GM23338 (cell line): Measurements from ENCODE around the gene TRIM63. TPM values are rescaled to one million over a fixed set of nuclear protein-coding genes. Genes with fewer than 3 reads are reported as not detected.

Experiments used
- ATAC-seq: fragments of 200-7000 bp; cut with Tn5 transposase; 3 replicates; pipeline ENCODE4 v1.9.1; 2020
- DNase-seq: peaks from one replicate; pipeline ENCODE4 v3.0.0-alpha.2; 2015; ENCODE audit warnings: low spot score
- H2AFZ ChIP-seq: fragments of 200-600 bp; sonication (generic); 2 replicates; pipeline ENCODE4 v1.8.0; 2016; ENCODE audit warnings: antibody characterized with exemption, mild to moderate bottlenecking, moderate library complexity
- H3F3A ChIP-seq: fragments of 200-600 bp; sonication (generic); replicated peaks from 2 replicates; pipeline ENCODE4 v1.8.0; 2017; ENCODE audit warnings: antibody characterized with exemption, mixed run types, low read depth
- H3K27ac ChIP-seq: fragments of 200-600 bp; sonication (generic); 2 replicates; pipeline ENCODE4 v1.6.1; 2016; ENCODE audit warnings: low read depth
- H3K27me3 ChIP-seq: fragments of 200-600 bp; sonication (generic); 2 replicates; pipeline ENCODE4 v1.8.0; 2016; ENCODE audit warnings: mild to moderate bottlenecking, mixed run types, moderate library complexity; ENCODE audit not compliant: insufficient read depth
- H3K36me3 ChIP-seq: fragments of 200-600 bp; sonication (generic); 2 replicates; pipeline ENCODE4 v1.8.0; 2016; ENCODE audit warnings: mild to moderate bottlenecking; ENCODE audit not compliant: insufficient read depth
- H3K4me1 ChIP-seq: fragments of 200-600 bp; sonication (generic); 2 replicates; pipeline ENCODE4 v1.8.0; 2016; ENCODE audit warnings: mild to moderate bottlenecking, moderate library complexity; ENCODE audit not compliant: insufficient read depth
- H3K4me2 ChIP-seq: fragments of 200-600 bp; sonication (generic); 2 replicates; pipeline ENCODE4 v1.7.1; 2017; ENCODE audit warnings: mixed run types
- H3K4me3 ChIP-seq: fragments of 200-600 bp; sonication (generic); 2 replicates; pipeline ENCODE4 v1.6.1; 2016; ENCODE audit warnings: mixed run types
- H3K79me2 ChIP-seq: fragments of 200-600 bp; sonication (generic); replicated peaks from 2 replicates; pipeline ENCODE4 v1.8.0; 2017; ENCODE audit warnings: mild to moderate bottlenecking; ENCODE audit not compliant: insufficient read depth
- H3K9me2 ChIP-seq: fragments of 200-600 bp; sonication (generic); 2 replicates; pipeline ENCODE4 v1.8.0; 2017; ENCODE audit not compliant: insufficient read depth
- H4K20me1 ChIP-seq: fragments of 200-600 bp; sonication (generic); replicated peaks from 2 replicates; pipeline ENCODE4 v1.8.0; 2017; ENCODE audit warnings: mild to moderate bottlenecking; ENCODE audit not compliant: insufficient read depth
- H3K27ac Mint-ChIP-seq: 2 replicates; pipeline ENCODE4 v1.8.0; 2020; ENCODE audit warnings: inconsistent platforms, mild to moderate bottlenecking, moderate library complexity, mixed read lengths
- H3K27me3 Mint-ChIP-seq: 3 replicates; pipeline ENCODE4 v1.8.0; 2022; ENCODE audit warnings: low read depth, mild to moderate bottlenecking, moderate library complexity, mixed read lengths, inconsistent platforms; ENCODE audit not compliant: insufficient read depth, poor library complexity
- H3K36me3 Mint-ChIP-seq: 3 replicates; pipeline ENCODE4 v1.8.0; 2021; ENCODE audit warnings: low read depth, mild to moderate bottlenecking, inconsistent platforms, moderate library complexity, mixed read lengths
- H3K4me1 Mint-ChIP-seq: 3 replicates; pipeline ENCODE4 v1.8.0; 2020; ENCODE audit warnings: mild to moderate bottlenecking, inconsistent platforms, mixed read lengths
- H3K4me3 Mint-ChIP-seq: 3 replicates; pipeline ENCODE4 v1.8.0; 2021; ENCODE audit warnings: moderate library complexity, mild to moderate bottlenecking, inconsistent platforms, mixed read lengths
- H3K9me3 Mint-ChIP-seq: 3 replicates; pipeline ENCODE4 v1.8.0; 2020; ENCODE audit warnings: moderate library complexity, mild to moderate bottlenecking, inconsistent platforms, mixed read lengths
- CREB1 ChIP-seq: fragments of 250-450 bp; sonication (Bioruptor Pico); IDR thresholded peaks from 2 replicates; pipeline ENCODE4 v1.5.0; 2020; ENCODE audit warnings: low read depth, mild to moderate bottlenecking, moderate library complexity
- EZH2 ChIP-seq: fragments of 200-600 bp; sonication (generic); IDR thresholded peaks from one replicate; pipeline ENCODE4 v1.8.0; 2017; ENCODE audit warnings: antibody characterized with exemption, mild to moderate bottlenecking, low read depth; ENCODE audit not compliant: unreplicated experiment
- EZH2phosphoT487 ChIP-seq: fragments of 200-600 bp; sonication (generic); IDR thresholded peaks from one replicate; pipeline ENCODE4 v1.8.1; 2018; ENCODE audit warnings: antibody characterized with exemption; ENCODE audit not compliant: unreplicated experiment
- JUNB ChIP-seq: IDR thresholded peaks from one replicate; pipeline ENCODE4 v1.6.1; 2016; ENCODE audit warnings: antibody characterized with exemption; ENCODE audit not compliant: unreplicated experiment
- NANOG ChIP-seq: IDR thresholded peaks from 2 replicates; pipeline ENCODE4 v1.6.1; 2016; ENCODE audit warnings: antibody characterized with exemption, borderline replicate concordance
- POLR2AphosphoS5 ChIP-seq: IDR thresholded peaks from 2 replicates; pipeline ENCODE4 v1.6.1; 2016; ENCODE audit warnings: antibody characterized with exemption, low read depth
- STAT1 ChIP-seq: IDR thresholded peaks from one replicate; pipeline ENCODE4 v1.6.1; 2016; ENCODE audit warnings: antibody characterized with exemption; ENCODE audit not compliant: unreplicated experiment
- ZNF114 ChIP-seq: fragments of 250-450 bp; sonication (Bioruptor Pico); IDR thresholded peaks from 2 replicates; pipeline ENCODE4 v1.5.0; 2020; ENCODE audit warnings: mild to moderate bottlenecking, moderate library complexity
- ZNF331 ChIP-seq: fragments of 250-450 bp; sonication (Bioruptor Pico); IDR thresholded peaks from 2 replicates; pipeline ENCODE4 v1.5.0; 2020; ENCODE audit warnings: low read depth, mild to moderate bottlenecking, moderate library complexity
- polyA plus RNA-seq: library from polyadenylated mRNA; unstranded; fragments of >200 nt; fragmentation: Nextera tagmentation; extraction: Ambion mirVana; gene quantifications from 2 replicates; pipeline ENCODE4 v1.2.1, GENCODE V29; 2016
- total RNA-seq: library from RNA; depleted of rRNA; stranded (reverse); fragments of >200 nt; shearing (Covaris generic); gene quantifications from 2 replicates; pipeline ENCODE4 v1.2.3, GENCODE V29; 2014
- TF ChIP-seq, protein P1 (sequence below), 2 experiments: fragments of 200-600 bp in 1 of 2; sonication (generic) in 1 of 2; conservative IDR thresholded peaks; 2 replicates each; pipeline versions ENCODE4 v1.5.1 to v1.6.1; 2016 to 2017; ENCODE audit warnings: antibody characterized with exemption in 2 of 2, low read depth in 2 of 2, mild to moderate bottlenecking in 2 of 2, moderate library complexity in 1 of 2
- TF ChIP-seq, protein P2 (sequence below): fragments of 250-450 bp; sonication (Bioruptor Pico); IDR thresholded peaks from 2 replicates; pipeline ENCODE4 v1.5.0; 2020; ENCODE audit warnings: mild to moderate bottlenecking, moderate library complexity
- TF ChIP-seq, protein P3 (sequence below): IDR thresholded peaks from 2 replicates; pipeline ENCODE4 v1.6.1; 2016; ENCODE audit warnings: antibody characterized with exemption
- TF ChIP-seq, protein P4 (sequence below): IDR thresholded peaks from one replicate; pipeline ENCODE4 v1.6.1; 2018; ENCODE audit warnings: antibody characterized with exemption; ENCODE audit not compliant: unreplicated experiment

The TRIM63 gene
- total and polyA plus RNA-seq, 2 experiments from 2014 or later, result 0.17 TPM; not detected in 1

DNA sequence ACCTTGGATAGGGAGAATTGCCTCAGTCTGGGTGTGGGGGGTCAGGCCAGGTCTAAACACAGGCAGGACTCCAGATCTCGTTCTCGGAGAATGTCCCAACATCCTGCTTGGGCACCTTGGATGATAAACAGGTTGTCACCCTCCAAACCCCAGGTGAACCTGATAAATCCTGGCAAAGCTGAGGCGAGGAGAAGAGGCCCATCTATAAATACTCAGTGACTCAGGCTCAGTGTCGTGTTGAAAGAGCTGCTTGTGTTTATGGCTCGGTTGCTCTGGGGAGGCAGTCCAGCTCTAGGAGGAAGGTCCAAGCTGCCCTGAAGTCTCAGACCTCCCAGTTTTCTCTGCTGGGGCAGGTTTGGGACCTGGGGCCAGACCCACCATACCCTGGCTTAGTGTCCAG, 15.8 kb upstream of the TRIM63 start:
- H3K27ac Mint-ChIP-seq, result no peak overlapping the region
- peaks cover 13% of the 10 kb centered on the region for H3K4me1 Mint-ChIP-seq
- H3K4me3 Mint-ChIP-seq, result no peak overlapping the region
- Histone ChIP-seq H3K4me3 (no peak overlapping the region), H4K20me1 (no peaks in the 10 kb centered on the region), H3K9me2 (no peaks in the 10 kb centered on the region), H3K4me2 (no peak overlapping the region), H3F3A (no peaks in the 10 kb centered on the region), H2AFZ (no peak overlapping the region), H3K27ac (no peak overlapping the region), H3K36me3 (no peaks in the 10 kb centered on the region), H3K27me3 (no peaks in the 10 kb centered on the region), H3K4me1 (peaks cover 13% of the 10 kb centered on the region), H3K79me2 (no peaks in the 10 kb centered on the region)
- H3K9me3 Mint-ChIP-seq, result no peaks in the 10 kb centered on the region
- DNase-seq, result no peak
- TF ChIP-seq, protein P1, sequence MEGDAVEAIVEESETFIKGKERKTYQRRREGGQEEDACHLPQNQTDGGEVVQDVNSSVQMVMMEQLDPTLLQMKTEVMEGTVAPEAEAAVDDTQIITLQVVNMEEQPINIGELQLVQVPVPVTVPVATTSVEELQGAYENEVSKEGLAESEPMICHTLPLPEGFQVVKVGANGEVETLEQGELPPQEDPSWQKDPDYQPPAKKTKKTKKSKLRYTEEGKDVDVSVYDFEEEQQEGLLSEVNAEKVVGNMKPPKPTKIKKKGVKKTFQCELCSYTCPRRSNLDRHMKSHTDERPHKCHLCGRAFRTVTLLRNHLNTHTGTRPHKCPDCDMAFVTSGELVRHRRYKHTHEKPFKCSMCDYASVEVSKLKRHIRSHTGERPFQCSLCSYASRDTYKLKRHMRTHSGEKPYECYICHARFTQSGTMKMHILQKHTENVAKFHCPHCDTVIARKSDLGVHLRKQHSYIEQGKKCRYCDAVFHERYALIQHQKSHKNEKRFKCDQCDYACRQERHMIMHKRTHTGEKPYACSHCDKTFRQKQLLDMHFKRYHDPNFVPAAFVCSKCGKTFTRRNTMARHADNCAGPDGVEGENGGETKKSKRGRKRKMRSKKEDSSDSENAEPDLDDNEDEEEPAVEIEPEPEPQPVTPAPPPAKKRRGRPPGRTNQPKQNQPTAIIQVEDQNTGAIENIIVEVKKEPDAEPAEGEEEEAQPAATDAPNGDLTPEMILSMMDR (conservative IDR thresholded peaks at IDR 0.05; ENCODE audit: low read depth in 2 of 2), result no peak
- no peak for TF ChIP-seq NANOG
- no peak for TF ChIP-seq EZH2phosphoT487
- TF ChIP-seq STAT1, result no peak
- no peak for TF ChIP-seq ZNF331
- TF ChIP-seq JUNB, result no peak
- TF ChIP-seq, protein P2, sequence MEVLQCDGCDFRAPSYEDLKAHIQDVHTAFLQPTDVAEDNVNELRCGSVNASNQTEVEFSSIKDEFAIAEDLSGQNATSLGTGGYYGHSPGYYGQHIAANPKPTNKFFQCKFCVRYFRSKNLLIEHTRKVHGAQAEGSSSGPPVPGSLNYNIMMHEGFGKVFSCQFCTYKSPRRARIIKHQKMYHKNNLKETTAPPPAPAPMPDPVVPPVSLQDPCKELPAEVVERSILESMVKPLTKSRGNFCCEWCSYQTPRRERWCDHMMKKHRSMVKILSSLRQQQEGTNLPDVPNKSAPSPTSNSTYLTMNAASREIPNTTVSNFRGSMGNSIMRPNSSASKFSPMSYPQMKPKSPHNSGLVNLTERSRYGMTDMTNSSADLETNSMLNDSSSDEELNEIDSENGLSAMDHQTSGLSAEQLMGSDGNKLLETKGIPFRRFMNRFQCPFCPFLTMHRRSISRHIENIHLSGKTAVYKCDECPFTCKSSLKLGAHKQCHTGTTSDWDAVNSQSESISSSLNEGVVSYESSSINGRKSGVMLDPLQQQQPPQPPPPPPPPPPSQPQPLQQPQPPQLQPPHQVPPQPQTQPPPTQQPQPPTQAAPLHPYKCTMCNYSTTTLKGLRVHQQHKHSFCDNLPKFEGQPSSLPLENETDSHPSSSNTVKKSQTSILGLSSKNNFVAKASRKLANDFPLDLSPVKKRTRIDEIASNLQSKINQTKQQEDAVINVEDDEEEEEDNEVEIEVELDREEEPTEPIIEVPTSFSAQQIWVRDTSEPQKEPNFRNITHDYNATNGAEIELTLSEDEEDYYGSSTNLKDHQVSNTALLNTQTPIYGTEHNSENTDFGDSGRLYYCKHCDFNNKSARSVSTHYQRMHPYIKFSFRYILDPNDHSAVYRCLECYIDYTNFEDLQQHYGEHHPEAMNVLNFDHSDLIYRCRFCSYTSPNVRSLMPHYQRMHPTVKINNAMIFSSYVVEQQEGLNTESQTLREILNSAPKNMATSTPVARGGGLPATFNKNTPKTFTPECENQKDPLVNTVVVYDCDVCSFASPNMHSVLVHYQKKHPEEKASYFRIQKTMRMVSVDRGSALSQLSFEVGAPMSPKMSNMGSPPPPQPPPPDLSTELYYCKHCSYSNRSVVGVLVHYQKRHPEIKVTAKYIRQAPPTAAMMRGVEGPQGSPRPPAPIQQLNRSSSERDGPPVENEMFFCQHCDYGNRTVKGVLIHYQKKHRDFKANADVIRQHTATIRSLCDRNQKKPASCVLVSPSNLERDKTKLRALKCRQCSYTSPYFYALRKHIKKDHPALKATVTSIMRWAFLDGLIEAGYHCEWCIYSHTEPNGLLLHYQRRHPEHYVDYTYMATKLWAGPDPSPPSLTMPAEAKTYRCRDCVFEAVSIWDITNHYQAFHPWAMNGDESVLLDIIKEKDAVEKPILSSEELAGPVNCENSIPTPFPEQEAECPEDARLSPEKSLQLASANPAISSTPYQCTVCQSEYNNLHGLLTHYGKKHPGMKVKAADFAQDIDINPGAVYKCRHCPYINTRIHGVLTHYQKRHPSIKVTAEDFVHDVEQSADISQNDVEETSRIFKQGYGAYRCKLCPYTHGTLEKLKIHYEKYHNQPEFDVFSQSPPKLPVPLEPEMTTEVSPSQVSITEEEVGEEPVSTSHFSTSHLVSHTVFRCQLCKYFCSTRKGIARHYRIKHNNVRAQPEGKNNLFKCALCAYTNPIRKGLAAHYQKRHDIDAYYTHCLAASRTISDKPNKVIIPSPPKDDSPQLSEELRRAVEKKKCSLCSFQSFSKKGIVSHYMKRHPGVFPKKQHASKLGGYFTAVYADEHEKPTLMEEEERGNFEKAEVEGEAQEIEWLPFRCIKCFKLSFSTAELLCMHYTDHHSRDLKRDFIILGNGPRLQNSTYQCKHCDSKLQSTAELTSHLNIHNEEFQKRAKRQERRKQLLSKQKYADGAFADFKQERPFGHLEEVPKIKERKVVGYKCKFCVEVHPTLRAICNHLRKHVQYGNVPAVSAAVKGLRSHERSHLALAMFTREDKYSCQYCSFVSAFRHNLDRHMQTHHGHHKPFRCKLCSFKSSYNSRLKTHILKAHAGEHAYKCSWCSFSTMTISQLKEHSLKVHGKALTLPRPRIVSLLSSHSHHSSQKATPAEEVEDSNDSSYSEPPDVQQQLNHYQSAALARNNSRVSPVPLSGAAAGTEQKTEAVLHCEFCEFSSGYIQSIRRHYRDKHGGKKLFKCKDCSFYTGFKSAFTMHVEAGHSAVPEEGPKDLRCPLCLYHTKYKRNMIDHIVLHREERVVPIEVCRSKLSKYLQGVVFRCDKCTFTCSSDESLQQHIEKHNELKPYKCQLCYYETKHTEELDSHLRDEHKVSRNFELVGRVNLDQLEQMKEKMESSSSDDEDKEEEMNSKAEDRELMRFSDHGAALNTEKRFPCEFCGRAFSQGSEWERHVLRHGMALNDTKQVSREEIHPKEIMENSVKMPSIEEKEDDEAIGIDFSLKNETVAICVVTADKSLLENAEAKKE (CRISPR knock-in tag), result no peak
- no peak for TF ChIP-seq ZNF114
- TF ChIP-seq, protein P3, sequence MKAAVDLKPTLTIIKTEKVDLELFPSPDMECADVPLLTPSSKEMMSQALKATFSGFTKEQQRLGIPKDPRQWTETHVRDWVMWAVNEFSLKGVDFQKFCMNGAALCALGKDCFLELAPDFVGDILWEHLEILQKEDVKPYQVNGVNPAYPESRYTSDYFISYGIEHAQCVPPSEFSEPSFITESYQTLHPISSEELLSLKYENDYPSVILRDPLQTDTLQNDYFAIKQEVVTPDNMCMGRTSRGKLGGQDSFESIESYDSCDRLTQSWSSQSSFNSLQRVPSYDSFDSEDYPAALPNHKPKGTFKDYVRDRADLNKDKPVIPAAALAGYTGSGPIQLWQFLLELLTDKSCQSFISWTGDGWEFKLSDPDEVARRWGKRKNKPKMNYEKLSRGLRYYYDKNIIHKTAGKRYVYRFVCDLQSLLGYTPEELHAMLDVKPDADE, result no peak
- TF ChIP-seq EZH2, result no peak
- TF ChIP-seq POLR2AphosphoS5, result no peak
- TF ChIP-seq CREB1 (CRISPR knock-in tag), result no peak
- TF ChIP-seq, protein P4, sequence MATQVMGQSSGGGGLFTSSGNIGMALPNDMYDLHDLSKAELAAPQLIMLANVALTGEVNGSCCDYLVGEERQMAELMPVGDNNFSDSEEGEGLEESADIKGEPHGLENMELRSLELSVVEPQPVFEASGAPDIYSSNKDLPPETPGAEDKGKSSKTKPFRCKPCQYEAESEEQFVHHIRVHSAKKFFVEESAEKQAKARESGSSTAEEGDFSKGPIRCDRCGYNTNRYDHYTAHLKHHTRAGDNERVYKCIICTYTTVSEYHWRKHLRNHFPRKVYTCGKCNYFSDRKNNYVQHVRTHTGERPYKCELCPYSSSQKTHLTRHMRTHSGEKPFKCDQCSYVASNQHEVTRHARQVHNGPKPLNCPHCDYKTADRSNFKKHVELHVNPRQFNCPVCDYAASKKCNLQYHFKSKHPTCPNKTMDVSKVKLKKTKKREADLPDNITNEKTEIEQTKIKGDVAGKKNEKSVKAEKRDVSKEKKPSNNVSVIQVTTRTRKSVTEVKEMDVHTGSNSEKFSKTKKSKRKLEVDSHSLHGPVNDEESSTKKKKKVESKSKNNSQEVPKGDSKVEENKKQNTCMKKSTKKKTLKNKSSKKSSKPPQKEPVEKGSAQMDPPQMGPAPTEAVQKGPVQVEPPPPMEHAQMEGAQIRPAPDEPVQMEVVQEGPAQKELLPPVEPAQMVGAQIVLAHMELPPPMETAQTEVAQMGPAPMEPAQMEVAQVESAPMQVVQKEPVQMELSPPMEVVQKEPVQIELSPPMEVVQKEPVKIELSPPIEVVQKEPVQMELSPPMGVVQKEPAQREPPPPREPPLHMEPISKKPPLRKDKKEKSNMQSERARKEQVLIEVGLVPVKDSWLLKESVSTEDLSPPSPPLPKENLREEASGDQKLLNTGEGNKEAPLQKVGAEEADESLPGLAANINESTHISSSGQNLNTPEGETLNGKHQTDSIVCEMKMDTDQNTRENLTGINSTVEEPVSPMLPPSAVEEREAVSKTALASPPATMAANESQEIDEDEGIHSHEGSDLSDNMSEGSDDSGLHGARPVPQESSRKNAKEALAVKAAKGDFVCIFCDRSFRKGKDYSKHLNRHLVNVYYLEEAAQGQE, result no peak
- no peaks in the 10 kb centered on the region for H3K36me3 Mint-ChIP-seq
- ATAC-seq, result no peak
- no peaks in the 10 kb centered on the region for H3K27me3 Mint-ChIP-seq
